ENCODE measurements around the gene VAPA.

The VAPA gene

DNA sequence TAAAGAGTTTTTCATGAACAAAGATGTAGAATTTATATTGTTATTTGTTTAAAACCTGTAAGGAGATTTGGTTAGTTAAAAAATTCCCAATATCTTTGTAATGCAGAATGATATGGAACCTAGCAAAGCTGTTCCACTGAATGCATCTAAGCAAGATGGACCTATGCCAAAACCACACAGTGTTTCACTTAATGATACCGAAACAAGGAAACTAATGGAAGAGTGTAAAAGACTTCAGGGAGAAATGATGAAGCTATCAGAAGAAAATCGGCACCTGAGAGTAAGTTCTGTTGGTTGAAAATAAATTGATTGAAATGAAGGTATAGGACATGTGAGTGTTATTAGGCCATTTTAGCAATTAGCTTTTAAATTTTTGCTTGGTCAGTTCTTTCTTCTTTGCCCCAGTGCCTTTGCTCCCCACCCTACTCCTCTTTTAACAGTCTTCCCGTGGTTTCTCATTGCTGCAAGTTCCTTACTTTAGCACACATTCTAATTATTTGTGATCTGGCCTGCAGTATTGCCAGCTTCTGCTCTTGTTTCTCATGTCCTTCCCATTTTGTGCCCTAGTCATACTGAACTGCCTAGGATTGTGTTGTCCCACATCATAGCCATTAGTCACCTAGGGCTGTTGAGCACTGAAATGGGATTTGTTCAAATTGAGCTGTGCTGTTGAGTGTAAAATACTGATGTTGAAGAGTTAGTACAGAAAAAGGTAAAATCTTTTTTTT lies 36.6 kb downstream of the VAPA start:
- H3K14ac ChIP-seq (ENCODE audit: low read length), result no peak overlapping the region
- peaks cover 2% of the 10 kb centered on the region for H3K79me2 ChIP-seq (ENCODE audit: control insufficient read depth, insufficient read depth, low read length, poor library complexity)
- no peak overlapping the region for H4K91ac ChIP-seq (ENCODE audit: low read depth, low read length)
- no peak overlapping the region for H3K18ac ChIP-seq (ENCODE audit: low read length)
- H2AFZ ChIP-seq (ENCODE audit: insufficient read depth, low read length, poor library complexity), result no peak overlapping the region
- H2BK12ac ChIP-seq (ENCODE audit: low read length), result no peak overlapping the region
- no peak overlapping the region for H2BK120ac ChIP-seq (ENCODE audit: insufficient read depth, low read length, poor library complexity)
- no peaks in the 10 kb centered on the region for H3K9me3 ChIP-seq (ENCODE audit: insufficient read depth, low read depth, low read length)
- H2BK5ac ChIP-seq (ENCODE audit: low read depth, low read length, poor library complexity), result no peak overlapping the region
- H3K9ac ChIP-seq (ENCODE audit: low read length), result no peak overlapping the region
- no peak overlapping the region for H3K27ac ChIP-seq (ENCODE audit: low read depth, low read length)
- no peak overlapping the region for H3K4me2 ChIP-seq (ENCODE audit: low read length)
- no peak overlapping the region for H4K8ac ChIP-seq (ENCODE audit: low read depth, low read length)
- H3K27me3 ChIP-seq (ENCODE audit: insufficient read depth, low read length), result no peaks in the 10 kb centered on the region
- H3K4me3 ChIP-seq (ENCODE audit: low read depth, low read length), result no peak overlapping the region
- peaks cover 4 to 21% of the 10 kb centered on the region in 2 experiments for H3K36me3 ChIP-seq (ENCODE audit: control insufficient read depth in 1 of 2, insufficient read depth in 2 of 2, low read length in 2 of 2)
- no peak overlapping the region for H3K4ac ChIP-seq (ENCODE audit: low read depth, low read length)
- no peak overlapping the region for H3K23ac ChIP-seq (ENCODE audit: low read length)
- H3K79me1 ChIP-seq (ENCODE audit: low read length), result no peaks in the 10 kb centered on the region
- no peaks in the 10 kb centered on the region for H3K4me1 ChIP-seq (ENCODE audit: control insufficient read depth in 1 of 2, insufficient read depth in 2 of 2, low read length in 2 of 2)
- no peak for DNase-seq
- no peak overlapping the region for H4K12ac ChIP-seq (ENCODE audit: low read depth, low read length)
- H2AK5ac ChIP-seq (ENCODE audit: low read length), result no peak overlapping the region
- no CpG with 5 or more reads among the region's 3 CpGs for WGBS (ENCODE audit: extremely low coverage, insufficient coverage, insufficient read length)

- Histone ChIP-seq H2BK120ac (ENCODE audit: insufficient read depth, low read length, poor library complexity) (no peak overlapping the region), H2BK12ac (ENCODE audit: low read length) (no peak overlapping the region), H4K91ac (ENCODE audit: low read depth, low read length) (no peak overlapping the region), H2AK5ac (ENCODE audit: low read length) (no peak overlapping the region), H2BK5ac (ENCODE audit: low read depth, low read length, poor library complexity) (no peak overlapping the region), H3K23ac (ENCODE audit: low read length) (no peak overlapping the region), H3K79me1 (ENCODE audit: low read length) (no peaks in the 10 kb centered on the region), H3K14ac (ENCODE audit: low read length) (no peak overlapping the region), H3K4me1 (ENCODE audit: control insufficient read depth in 1 of 2, insufficient read depth in 2 of 2, low read length in 2 of 2) (no peaks in the 10 kb centered on the region), H3K79me2 (ENCODE audit: control insufficient read depth, insufficient read depth, low read length, poor library complexity) (peaks cover 2% of the 10 kb centered on the region), H2AFZ (ENCODE audit: insufficient read depth, low read length, poor library complexity) (no peak overlapping the region), H3K4me3 (ENCODE audit: low read depth, low read length) (no peak overlapping the region), H4K8ac (ENCODE audit: low read depth, low read length) (no peak overlapping the region), H3K36me3 (ENCODE audit: control insufficient read depth in 1 of 2, insufficient read depth in 2 of 2, low read length in 2 of 2) (peaks cover 4 to 19% of the 10 kb centered on the region in 2 experiments), H3K27me3 (ENCODE audit: insufficient read depth, low read length) (no peaks in the 10 kb centered on the region), H3K4ac (ENCODE audit: low read depth, low read length) (no peak overlapping the region), H3K27ac (ENCODE audit: low read depth, low read length) (no peak overlapping the region), H3K9ac (ENCODE audit: low read length) (no peak overlapping the region), H3K18ac (ENCODE audit: low read length) (no peak overlapping the region), H3K4me2 (ENCODE audit: low read length) (no peak overlapping the region), H3K9me3 (ENCODE audit: insufficient read depth, low read depth, low read length) (no peaks in the 10 kb centered on the region), H4K12ac (ENCODE audit: low read depth, low read length) (no peak overlapping the region)
- no CpG with 5 or more reads among the region's 9 CpGs for WGBS (ENCODE audit: extremely low coverage, insufficient coverage, insufficient read length)
- DNase-seq, result peak in 1 of 2 donors; percentile 64
These were observed 37.4 kb downstream of the VAPA start for GRCh38 chr18:9951022-9951859.

GRCh38 chr18:9952633-9953416 lies 39.0 kb downstream of the VAPA start:
- Histone ChIP-seq H4K12ac (ENCODE audit: low read depth, low read length) (no peak overlapping the region), H2BK12ac (ENCODE audit: low read length) (no peak overlapping the region), H4K91ac (ENCODE audit: low read depth, low read length) (no peak overlapping the region), H2AFZ (ENCODE audit: insufficient read depth, low read length, poor library complexity) (no peak overlapping the region), H2BK5ac (ENCODE audit: low read depth, low read length, poor library complexity) (no peak overlapping the region), H3K14ac (ENCODE audit: low read length) (no peak overlapping the region), H3K27me3 (ENCODE audit: insufficient read depth, low read length) (no peaks in the 10 kb centered on the region), H3K4me2 (ENCODE audit: low read length) (no peak overlapping the region), H3K4me3 (ENCODE audit: low read depth, low read length) (no peak overlapping the region), H3K23ac (ENCODE audit: low read length) (peak overlapping the region; percentile 2), H3K79me1 (ENCODE audit: low read length) (no peaks in the 10 kb centered on the region), H2BK120ac (ENCODE audit: insufficient read depth, low read length, poor library complexity) (no peak overlapping the region), H3K18ac (ENCODE audit: low read length) (no peak overlapping the region), H3K9ac (ENCODE audit: low read length) (no peak overlapping the region), H3K27ac (ENCODE audit: low read depth, low read length) (no peak overlapping the region), H3K36me3 (ENCODE audit: control insufficient read depth in 1 of 2, insufficient read depth in 2 of 2, low read length in 2 of 2) (peaks cover 5 to 15% of the 10 kb centered on the region in 2 experiments), H4K8ac (ENCODE audit: low read depth, low read length) (no peak overlapping the region), H3K9me3 (ENCODE audit: insufficient read depth, low read depth, low read length) (no peaks in the 10 kb centered on the region), H3K4ac (ENCODE audit: low read depth, low read length) (no peak overlapping the region), H3K79me2 (ENCODE audit: control insufficient read depth, insufficient read depth, low read length, poor library complexity) (peaks cover 2% of the 10 kb centered on the region), H3K4me1 (ENCODE audit: control insufficient read depth in 1 of 2, insufficient read depth in 2 of 2, low read length in 2 of 2) (no peaks in the 10 kb centered on the region), H2AK5ac (ENCODE audit: low read length) (no peak overlapping the region)
- no peak for DNase-seq
- no CpG with 5 or more reads among the region's 1 CpG for WGBS (ENCODE audit: extremely low coverage, insufficient coverage, insufficient read length)

DNA sequence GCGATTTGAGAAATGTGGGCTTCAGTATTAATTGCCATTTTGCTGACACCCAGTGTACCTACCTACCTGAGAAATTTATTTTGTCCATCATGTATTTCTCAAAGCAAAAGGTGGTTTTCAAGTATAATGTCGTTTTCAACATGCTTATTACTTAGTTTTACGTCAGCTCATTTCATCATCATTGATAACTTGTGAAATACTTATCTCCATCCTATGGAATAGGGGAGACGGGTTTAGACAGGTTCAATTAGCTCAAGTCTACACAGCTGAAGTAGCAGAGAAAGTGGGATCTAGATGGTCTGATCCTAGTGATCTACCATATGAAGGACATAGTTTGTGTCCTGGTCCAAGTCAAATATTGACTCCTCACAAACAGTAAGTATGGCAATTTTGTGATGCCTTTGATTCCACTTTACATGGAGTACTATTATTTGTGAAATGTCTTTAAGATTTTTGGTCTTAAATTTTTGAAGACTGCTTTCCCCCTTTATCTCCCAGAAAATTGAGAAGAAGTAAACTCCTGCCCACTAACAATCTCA lies 45.1 kb downstream of the VAPA start:
- no peak overlapping the region for H4K91ac ChIP-seq (ENCODE audit: low read depth, low read length)
- H2BK5ac ChIP-seq (ENCODE audit: low read depth, low read length, poor library complexity), result no peak overlapping the region
- no peak overlapping the region for H3K4me2 ChIP-seq (ENCODE audit: low read length)
- no peak overlapping the region for H3K4me3 ChIP-seq (ENCODE audit: low read depth, low read length)
- no peak overlapping the region for H3K14ac ChIP-seq (ENCODE audit: low read length)
- H3K9ac ChIP-seq (ENCODE audit: low read length), result no peak overlapping the region
- no CpG with 5 or more reads among the region's 4 CpGs for WGBS (ENCODE audit: extremely low coverage, insufficient coverage, insufficient read length)
- no peaks in the 10 kb centered on the region for H3K4me1 ChIP-seq (ENCODE audit: control insufficient read depth in 1 of 2, insufficient read depth in 2 of 2, low read length in 2 of 2)
- no peak overlapping the region for H3K18ac ChIP-seq (ENCODE audit: low read length)
- no peaks in the 10 kb centered on the region for H3K27me3 ChIP-seq (ENCODE audit: insufficient read depth, low read length)
- no peak overlapping the region for H4K8ac ChIP-seq (ENCODE audit: low read depth, low read length)
- H3K23ac ChIP-seq (ENCODE audit: low read length), result no peak overlapping the region
- H3K4ac ChIP-seq (ENCODE audit: low read depth, low read length), result no peak overlapping the region
- H3K9me3 ChIP-seq (ENCODE audit: insufficient read depth, low read depth, low read length), result no peaks in the 10 kb centered on the region
- no peak overlapping the region for H2AFZ ChIP-seq (ENCODE audit: insufficient read depth, low read length, poor library complexity)
- H2BK120ac ChIP-seq (ENCODE audit: insufficient read depth, low read length, poor library complexity), result no peak overlapping the region
- peaks cover 0 to 1% of the 10 kb centered on the region in 2 experiments for H3K36me3 ChIP-seq (ENCODE audit: control insufficient read depth in 1 of 2, insufficient read depth in 2 of 2, low read length in 2 of 2)
- no peak overlapping the region for H3K27ac ChIP-seq (ENCODE audit: low read depth, low read length)
- H2BK12ac ChIP-seq (ENCODE audit: low read length), result no peak overlapping the region
- H3K79me1 ChIP-seq (ENCODE audit: low read length), result no peaks in the 10 kb centered on the region
- no peaks in the 10 kb centered on the region for H3K79me2 ChIP-seq (ENCODE audit: control insufficient read depth, insufficient read depth, low read length, poor library complexity)
- DNase-seq, result peak in 1 of 2 donors; percentile 61
- no peak overlapping the region for H4K12ac ChIP-seq (ENCODE audit: low read depth, low read length)
- H2AK5ac ChIP-seq (ENCODE audit: low read length), result no peak overlapping the region
